A549 (cell line): Measurements from ENCODE around the gene TACC3.

ENCODE experiments used
- BHLHE40 ChIP-seq: IDR thresholded peaks from 2 replicates; pipeline ENCODE4 v1.6.1; 2012; ENCODE audit warnings: low read depth, low read length, inconsistent platforms
- CTCF ChIP-seq: fragments of >200 bp; sonication (Bioruptor Twin); formaldehyde crosslinking; IDR thresholded peaks from 3 replicates; pipeline ENCODE4 v1.5.1; 2016
- E2F6 ChIP-seq: IDR thresholded peaks from 2 replicates; pipeline ENCODE4 v1.6.1; 2012; ENCODE audit warnings: low read depth, borderline replicate concordance
- EP300 ChIP-seq, 2 experiments: fragments of >200 bp; sonication (Bioruptor Twin); formaldehyde crosslinking; IDR thresholded peaks; 2 replicates in 1 of 2; 3 replicates in 1 of 2; pipeline ENCODE4 v1.6.1; 2016 to 2017
- ESRRA ChIP-seq: fragments of 150-350 bp; IDR thresholded peaks from 2 replicates; pipeline ENCODE4 v1.6.1; 2014; ENCODE audit warnings: mild to moderate bottlenecking, low read length, borderline replicate concordance
- GATA3 ChIP-seq: IDR thresholded peaks from 2 replicates; pipeline ENCODE4 v1.6.1; 2012; ENCODE audit warnings: borderline replicate concordance
- JUNB ChIP-seq: fragments of >200 bp; sonication (Bioruptor Twin); formaldehyde crosslinking; IDR thresholded peaks from 2 replicates; pipeline ENCODE4 v1.6.1; 2016
- KDM1A ChIP-seq: fragments of 200-600 bp; sonication (generic); IDR thresholded peaks from 2 replicates; pipeline ENCODE4 v1.6.1; 2016; ENCODE audit warnings: low read depth, mild to moderate bottlenecking
- MAX ChIP-seq: IDR thresholded peaks from 2 replicates; pipeline ENCODE4 v1.6.1; 2012
- MYC ChIP-seq: IDR thresholded peaks from 2 replicates; pipeline ENCODE4 v1.6.1; 2012; ENCODE audit warnings: mild to moderate bottlenecking, inconsistent platforms, low read length, improper control_type of control experiment, borderline replicate concordance
- POLR2A ChIP-seq: IDR thresholded peaks from 2 replicates; pipeline ENCODE4 v1.6.1; 2012; ENCODE audit warnings: mild to moderate bottlenecking, low read length
- REST ChIP-seq: fragments of 200-600 bp; sonication (generic); IDR thresholded peaks from 2 replicates; pipeline ENCODE4 v1.6.1; 2016; ENCODE audit warnings: antibody characterized with exemption, mild to moderate bottlenecking, moderate library complexity
- SREBF2 ChIP-seq: fragments of 450-650 bp; IDR thresholded peaks from 2 replicates; pipeline ENCODE4 v1.6.1; 2014; ENCODE audit warnings: mild to moderate bottlenecking, moderate library complexity
- USF2 ChIP-seq: fragments of 450-650 bp; IDR thresholded peaks from 2 replicates; pipeline ENCODE4 v1.6.1; 2014; ENCODE audit warnings: antibody characterized with exemption

GRCh38 chr4:1703867-1704266 lies 17.5 kb upstream of the TACC3 start:
- TF ChIP-seq CTCF: no peak
- TF ChIP-seq BHLHE40: no peak
- no peak for TF ChIP-seq REST
- no peak for TF ChIP-seq EP300 (IDR thresholded peaks at IDR 0.05)
- TF ChIP-seq POLR2A: no peak
- no peak for TF ChIP-seq E2F6
- no peak for TF ChIP-seq USF2
- no peak for TF ChIP-seq MAX
- no peak for TF ChIP-seq SREBF2
- TF ChIP-seq JUNB: no peak
- TF ChIP-seq MYC: no peak
- no peak for TF ChIP-seq GATA3
- TF ChIP-seq KDM1A: no peak
- TF ChIP-seq ESRRA: no peak
